GM20000 (cell line): Measurements from ENCODE around the gene KANK3.
A peak's percentile ranks its signal among the peaks of the same experiment; 100 is the strongest.
"Not testable (repeated sequence)": the region's sequence is repeated elsewhere in the genome, so short reads cannot be mapped to it uniquely, and the experiment has no call there.

Source experiments
- DNase-seq: peaks from one replicate; pipeline ENCODE4 v3.0.0; 2012; ENCODE audit warnings: low spot score
- TF ChIP-seq, protein P1 (sequence below): IDR thresholded peaks from 2 replicates; pipeline ENCODE4 v1.5.1; 2012; ENCODE audit warnings: mild to moderate bottlenecking, control low read depth; ENCODE audit errors: extremely low read depth, missing control alignments

Gene KANK3

DNA sequence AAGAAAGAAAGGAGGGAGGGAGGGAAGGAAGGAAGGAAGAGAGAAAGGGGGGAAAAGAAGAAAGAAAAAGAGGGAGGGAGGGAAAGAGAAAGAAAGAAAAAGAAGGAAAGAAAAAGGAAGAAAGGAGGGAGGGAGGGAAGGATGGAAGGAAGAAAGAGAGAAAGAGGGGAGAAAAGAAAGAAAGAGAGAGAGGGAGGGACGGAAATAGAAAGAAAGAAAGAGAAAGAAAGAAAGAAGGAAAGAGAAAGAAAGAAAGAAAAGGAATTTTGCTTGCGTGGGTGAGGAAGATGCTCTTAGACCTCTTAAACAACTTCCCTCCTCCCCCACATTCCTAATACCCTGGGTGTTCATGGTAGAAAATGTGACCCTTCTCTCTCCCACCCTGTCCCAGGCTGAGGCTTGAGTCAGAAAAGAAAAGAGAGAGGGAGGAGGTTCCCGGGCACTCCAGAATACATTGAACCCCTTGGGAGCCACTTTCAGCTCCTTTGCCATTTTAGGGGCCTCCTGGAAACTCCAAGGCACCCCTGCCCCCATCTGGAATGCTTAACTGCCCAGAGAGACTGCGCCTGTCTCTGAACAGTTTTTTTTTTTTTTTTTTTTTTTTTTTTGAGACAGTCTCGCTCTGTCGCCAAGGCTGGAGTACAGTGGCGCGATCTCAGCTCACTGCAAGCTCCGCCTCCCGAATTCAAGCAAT lies 9.2 kb upstream of the KANK3 start:
- TF ChIP-seq, protein P1, sequence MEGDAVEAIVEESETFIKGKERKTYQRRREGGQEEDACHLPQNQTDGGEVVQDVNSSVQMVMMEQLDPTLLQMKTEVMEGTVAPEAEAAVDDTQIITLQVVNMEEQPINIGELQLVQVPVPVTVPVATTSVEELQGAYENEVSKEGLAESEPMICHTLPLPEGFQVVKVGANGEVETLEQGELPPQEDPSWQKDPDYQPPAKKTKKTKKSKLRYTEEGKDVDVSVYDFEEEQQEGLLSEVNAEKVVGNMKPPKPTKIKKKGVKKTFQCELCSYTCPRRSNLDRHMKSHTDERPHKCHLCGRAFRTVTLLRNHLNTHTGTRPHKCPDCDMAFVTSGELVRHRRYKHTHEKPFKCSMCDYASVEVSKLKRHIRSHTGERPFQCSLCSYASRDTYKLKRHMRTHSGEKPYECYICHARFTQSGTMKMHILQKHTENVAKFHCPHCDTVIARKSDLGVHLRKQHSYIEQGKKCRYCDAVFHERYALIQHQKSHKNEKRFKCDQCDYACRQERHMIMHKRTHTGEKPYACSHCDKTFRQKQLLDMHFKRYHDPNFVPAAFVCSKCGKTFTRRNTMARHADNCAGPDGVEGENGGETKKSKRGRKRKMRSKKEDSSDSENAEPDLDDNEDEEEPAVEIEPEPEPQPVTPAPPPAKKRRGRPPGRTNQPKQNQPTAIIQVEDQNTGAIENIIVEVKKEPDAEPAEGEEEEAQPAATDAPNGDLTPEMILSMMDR = no peak
- no peak for DNase-seq

DNA sequence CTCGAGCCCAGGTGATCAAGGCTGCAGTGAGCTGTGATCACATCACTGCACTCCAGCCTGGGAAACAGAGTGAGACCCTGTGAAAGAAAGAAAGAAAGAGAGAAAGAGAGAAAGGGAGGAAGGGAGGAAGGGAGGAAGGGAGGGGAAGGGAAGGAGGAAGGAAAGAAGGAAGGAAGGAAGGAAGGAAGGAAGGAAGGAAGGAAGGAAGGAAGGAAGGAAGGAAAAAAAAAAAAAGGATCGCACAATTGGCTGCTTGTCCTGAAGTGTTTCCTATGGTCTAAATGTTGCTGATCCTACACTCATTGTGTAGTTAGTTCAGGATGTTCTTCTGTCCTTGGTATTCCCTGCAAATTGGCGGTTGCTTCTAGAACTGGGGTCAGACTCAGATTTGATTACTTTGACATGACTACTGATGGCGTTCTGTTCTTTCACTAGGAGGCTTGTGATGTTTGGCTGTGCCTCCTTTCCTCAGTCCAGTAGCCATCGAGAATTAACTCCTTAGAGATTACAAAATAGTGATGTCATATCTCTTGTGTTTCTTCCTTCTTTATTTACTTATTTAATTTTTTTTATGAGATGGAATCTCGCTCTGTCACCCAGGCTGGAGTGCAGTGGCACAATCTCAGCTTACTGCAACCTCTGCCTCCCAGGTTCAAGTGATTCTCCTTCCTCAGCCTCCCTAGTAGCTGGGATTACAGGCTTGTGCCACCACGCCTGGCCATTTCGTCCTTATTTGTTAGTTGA lies 6.7 kb upstream of the KANK3 start:
- not testable (repeated sequence) for DNase-seq

DNA sequence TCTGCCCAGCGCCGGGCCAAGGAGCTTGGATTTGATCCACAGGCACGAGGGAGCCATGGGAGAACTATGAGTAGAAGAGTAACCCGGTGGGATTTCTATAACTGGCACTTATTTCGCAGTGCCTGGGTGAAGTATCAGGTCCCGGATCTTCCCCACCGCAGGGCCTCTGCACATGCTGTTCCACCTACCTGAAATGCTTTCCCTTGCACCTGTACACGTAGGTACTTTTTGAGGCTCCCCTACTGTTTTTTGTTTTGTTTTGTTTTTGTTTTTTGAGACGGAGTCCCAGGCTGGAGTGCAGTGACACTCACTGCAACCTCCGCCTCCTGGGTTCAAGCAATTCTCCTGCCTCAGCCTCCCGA lies 402 bp upstream of the KANK3 start:
- TF ChIP-seq, protein P1 = no peak
- no peak for DNase-seq

DNA sequence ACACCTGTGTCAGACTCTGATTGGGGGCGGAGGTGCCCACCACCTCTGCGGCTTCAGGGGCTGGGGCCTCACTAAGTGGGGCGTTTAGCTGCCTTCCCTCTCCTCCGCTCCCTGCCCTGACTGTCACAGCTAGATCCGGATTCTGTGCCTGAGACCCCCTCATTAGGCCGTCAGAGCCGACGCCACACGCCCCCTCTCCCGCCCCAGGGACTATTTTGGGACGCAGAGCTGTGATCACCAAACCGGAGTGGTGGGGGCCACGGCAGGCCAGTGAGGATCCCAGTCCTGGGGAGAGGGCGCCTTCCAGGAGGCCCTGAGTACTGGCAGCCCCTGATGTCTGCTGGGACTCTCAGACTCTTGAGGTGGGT lies 762 bp downstream of the KANK3 start:
- TF ChIP-seq, protein P1 = no peak
- DNase-seq = no peak

DNA sequence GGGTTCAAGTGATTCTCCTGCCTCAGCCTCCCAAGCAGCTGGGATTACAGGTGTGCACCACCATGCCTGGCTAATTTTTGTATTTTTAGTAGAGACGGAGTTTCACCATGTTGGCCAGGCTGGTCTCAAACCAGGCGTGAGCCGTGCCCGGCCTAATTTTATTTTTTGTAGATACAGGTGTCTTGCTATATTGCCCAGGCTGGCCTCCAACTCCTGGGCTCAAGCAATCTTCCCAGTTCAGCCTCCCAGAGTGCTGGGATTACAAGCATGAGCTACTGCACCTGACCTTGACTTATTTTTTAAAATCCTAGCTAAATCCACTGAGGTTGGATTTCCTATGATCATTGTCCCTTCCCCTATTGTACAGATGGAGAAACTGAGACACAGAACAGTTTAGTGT lies 1.6 kb downstream of the KANK3 start:
- DNase-seq = not testable (repeated sequence)

DNA sequence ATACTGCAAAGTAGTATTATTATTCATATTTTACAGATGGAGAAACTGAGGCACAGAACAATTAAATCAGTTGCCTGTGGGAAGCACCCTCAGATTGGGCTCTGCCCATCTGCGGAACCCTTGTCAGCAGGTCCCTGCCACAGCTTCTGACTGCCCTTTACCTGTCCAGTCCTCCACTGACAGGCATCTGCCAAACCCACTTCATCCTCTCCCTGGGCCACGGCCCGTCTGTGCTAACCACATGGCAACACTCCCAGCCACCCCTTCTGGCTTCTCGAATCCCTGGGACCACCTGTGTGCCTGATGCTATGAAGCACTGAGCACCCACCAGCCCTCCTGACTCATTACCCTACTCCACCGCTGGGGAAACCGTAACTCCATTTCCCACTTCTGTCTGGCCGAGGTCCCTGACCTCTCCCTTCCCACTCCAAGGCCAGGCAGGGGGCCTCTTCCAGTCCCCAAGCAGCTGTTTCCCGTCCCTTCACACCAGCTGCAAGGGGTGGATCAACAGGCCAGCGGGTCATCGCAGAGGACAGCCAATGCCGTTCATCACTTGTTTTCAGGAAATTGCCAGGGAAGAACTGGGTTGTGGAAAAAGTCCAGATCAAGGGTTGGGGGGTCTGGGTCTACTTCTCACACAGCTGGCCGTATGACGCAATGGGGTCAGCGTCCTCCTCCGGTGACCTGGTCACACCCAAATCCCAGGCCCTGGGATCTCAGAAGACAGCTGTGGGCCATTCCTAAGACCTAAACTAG lies 2.5 kb downstream of the KANK3 start:
- peak; percentile 26 for DNase-seq
- TF ChIP-seq, protein P1 = no peak

DNA sequence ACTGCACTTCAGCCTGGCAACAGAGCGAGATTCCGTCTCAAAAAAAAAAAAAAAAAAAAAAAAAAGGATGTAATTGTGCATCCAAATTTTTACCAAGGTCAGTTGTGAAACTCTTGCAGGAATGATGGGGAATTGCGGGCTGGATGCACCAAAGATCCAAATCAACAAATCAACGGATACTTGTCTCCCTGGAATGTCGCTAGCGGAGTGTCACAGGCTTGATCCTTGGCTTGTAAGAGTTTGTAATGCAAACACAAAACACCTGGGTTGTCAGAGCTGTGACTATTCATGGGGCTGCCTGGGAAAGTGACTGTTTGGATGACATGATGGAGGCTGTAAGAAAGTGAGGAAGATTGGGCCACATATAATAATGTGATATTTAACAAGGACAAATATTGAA lies 4.2 kb downstream of the KANK3 start:
- no peak for DNase-seq
- TF ChIP-seq, protein P1 = no peak

DNA sequence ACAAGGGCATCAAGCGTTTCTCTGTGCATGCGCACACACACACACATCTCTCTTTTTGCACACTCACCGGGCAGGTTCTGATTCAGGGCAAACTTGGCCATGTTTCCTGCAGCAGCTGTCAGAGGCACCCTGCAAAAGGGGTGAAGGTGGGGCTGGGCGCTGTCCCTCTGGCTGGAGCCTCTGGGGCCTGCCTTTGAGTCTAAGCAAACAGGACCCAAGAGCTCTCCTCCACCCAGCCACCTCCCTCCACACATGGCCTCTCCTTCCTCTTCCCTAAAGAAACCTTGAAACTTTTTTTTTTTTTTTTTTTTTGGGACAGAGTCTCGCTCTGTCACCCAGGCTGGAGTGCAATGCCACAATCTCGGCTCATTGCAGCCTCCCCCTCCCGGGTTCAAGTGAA lies 5.3 kb downstream of the KANK3 start:
- TF ChIP-seq, protein P1 = no peak
- DNase-seq = no peak
